Stimulated activated CD4-positive, alpha-beta T cell treated with anti-CD3 and anti-CD28 coated beads, Interleukin-12 subunit alpha, Interleukin-12 subunit beta, amount 100 ng/mL, for 4 hours (primary cell): ENCODE data around the gene FAM163A.
"Not testable (repeated sequence)": the region's sequence is repeated elsewhere in the genome, so short reads cannot be mapped to it uniquely, and the experiment has no call there.

Experiments
- DNase-seq: peaks from one replicate; pipeline ENCODE4 v3.0.0-alpha.2; 2020

The FAM163A gene

DNA sequence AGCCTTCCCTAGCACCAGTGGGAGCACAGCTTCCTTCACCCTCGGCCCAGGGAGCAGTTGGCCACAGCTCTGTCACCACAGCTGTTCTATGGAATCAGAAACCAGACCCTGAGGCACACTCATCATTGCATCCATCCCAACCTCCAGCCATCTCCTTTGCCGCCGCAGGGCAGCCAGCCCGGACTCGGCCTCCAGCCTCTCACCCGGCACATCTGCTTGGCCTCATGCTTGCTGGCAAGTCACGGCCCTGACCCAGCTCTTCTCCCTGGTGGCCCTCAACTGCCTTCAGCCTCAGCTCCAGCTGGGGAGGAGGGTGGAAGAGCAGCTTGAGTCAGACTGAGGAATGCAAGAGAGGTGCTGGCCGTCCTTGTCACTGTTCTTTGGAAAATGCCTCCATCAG, 74.7 kb downstream of the FAM163A start:
- DNase-seq: no peak

DNA sequence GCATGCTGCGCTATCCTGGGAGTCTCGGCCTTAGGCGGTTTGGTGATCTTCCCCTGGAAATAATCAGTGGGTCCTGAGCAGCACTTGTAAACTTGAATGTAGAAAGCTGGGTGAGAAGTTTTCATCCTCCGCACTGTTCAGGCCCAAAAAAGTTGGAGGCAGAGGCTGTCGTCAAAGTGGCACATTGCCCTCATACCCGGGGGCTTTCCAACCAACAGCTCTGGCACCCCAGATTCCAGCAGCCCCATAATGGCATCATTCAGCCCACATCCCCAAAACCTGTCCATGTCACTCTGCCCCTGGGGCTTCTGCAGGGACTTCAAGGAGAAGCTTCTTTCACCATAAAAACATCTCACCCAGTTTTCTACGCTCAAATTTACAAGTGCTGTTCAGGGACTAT, 75.2 kb downstream of the FAM163A start:
- DNase-seq: no peak

DNA sequence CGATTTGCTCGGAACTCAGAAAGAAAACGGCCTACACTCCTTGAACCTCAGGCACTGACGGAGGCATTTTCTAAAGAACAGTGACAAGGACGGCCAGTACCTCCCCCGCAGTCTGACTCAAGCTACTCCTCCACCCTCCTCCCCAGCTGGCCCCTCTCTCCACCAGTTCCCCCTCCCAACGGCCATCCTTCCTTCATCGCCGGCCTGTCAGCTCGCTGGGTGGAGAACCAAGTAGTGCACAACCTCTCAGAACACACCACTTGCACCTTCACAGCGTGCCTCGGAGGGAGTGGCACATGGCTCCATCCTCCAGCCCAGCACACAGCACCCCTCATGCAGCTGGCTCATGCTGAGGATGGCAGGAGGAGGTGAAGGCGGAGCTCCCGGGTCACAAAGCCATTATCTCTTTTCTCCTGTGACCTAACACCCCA, 75.7 kb downstream of the FAM163A start:
- no peak for DNase-seq

DNA sequence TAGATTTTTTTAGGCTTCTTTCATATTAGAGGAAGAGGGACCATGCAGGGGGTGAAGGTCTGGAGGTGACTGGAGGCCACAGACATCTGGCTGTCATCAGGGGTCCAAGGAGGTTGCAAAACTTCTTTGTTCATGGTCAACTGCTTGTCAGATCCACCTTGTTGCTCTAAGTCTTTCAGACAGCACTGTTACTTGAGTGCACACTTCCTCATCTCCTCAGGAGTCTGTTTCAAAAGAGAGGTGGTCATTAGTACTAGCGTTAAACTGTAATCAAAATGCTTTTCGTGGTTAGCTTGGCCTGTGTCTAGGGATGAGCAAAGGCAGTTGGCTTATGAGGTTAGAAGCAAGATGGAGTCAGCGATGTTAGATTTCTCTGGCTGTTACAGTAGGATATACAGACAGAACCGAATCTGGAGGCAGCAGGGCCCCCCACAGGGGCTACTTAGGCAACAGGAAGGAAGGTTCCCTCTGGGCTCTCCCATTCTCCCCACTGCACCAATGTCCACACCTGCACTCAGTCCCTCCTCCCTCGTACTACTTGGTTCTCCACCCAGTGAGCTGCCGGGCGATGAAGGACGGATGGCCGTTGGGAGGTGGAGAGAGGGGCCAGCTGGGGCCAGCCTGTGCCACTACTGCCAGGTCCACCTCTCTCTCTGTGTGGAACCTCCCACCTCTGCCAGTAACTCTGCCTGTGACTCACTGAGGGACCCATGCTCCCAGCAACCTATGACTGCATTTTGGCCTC, 77.3 kb downstream of the FAM163A start:
- no peak for DNase-seq

DNA sequence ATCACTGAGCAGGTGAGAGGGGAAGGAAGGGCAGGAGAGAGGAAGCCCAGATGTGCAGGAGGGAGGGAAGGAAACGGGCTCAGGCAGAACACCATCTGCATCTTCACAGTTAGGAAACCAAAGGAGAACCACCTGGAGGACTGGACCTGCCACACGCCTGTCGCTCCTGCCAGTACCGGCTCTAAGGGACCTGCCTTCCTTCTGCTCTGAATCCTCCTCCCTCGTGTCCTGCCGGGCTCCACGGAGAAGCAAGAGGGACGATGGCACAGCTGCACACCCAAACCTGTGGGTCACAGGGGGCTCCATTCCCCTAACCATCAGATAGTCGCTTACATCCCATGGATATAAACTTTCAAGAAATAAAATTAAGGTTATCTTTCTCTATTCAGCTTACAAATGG, 78.4 kb downstream of the FAM163A start:
- DNase-seq: no peak

DNA sequence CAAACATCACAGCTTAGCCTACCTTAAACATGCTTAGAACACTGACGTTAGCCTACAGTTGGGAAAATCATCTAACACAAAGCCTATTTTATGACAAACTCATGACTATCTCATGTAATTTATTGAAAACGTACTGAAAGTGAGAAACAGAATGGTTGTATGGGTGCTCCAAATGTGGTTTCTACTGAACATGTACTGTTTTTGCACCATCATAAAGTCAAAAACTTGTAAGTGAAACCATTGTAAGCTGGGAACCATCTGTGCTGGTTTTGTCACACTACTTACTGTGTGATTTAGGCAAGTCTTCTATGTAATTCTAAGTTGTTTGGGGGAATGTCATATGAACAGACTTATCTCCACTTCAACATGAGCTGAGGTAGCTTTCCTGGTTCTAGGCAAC, 79.0 kb downstream of the FAM163A start:
- no peak for DNase-seq

DNA sequence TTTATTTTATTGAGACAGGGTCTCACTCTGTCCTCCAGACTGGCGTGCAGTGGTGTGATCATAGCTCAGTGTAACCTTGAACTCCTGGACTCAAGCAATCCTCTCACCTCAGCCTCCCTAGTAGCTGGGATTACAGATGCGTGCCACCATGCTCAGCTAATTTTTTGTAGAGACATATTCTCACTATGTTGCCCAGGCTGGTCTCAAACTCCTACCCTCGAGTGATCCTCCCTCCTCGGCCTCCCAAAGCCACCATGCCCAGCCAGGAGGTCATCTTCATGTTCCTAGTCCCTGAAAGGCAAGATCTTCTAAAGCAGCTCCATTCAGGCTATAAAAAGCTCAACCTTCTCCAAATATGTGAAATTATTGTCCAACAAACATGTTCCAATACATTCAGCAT, 80.6 kb downstream of the FAM163A start:
- DNase-seq: no peak

DNA sequence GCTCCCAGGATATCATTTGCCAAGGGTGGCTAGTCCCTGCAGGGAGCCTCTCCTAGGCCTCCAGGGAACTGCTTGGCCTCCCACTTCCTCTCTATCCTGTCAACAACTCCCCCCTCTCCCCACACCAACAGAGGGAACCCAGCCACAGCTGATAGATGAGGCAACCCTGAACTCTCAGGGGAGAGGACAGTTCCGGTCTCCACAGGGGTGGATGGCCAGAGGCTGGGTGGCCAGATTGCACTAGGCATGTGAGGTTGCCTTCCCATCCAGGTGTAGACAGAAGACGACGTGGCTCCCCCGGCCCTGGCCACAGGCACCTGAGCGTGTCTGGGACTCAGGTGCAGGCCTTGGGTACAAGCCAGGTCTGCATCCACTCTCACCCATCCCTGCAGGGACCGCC, 81.2 kb downstream of the FAM163A start:
- DNase-seq: no peak

DNA sequence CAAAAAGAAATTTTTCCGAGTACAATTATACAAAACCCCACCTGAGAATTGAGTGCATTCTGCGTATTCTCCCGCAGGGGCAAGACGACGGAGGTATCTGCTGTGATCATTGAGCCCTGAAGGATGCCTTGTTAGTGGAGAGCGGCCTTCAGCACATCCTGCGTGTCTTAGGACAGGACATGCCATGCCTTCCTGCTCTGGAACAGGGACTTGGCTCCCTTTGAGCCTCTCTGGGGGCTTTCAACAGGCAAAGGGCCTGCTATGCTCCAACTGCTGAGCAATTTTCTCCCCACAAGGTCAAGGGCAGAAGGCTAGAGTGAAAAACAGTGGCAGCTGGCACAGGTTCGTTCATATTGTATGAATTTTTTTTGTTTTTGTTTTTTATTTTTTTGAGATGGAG, 82.1 kb downstream of the FAM163A start:
- no peak for DNase-seq

DNA sequence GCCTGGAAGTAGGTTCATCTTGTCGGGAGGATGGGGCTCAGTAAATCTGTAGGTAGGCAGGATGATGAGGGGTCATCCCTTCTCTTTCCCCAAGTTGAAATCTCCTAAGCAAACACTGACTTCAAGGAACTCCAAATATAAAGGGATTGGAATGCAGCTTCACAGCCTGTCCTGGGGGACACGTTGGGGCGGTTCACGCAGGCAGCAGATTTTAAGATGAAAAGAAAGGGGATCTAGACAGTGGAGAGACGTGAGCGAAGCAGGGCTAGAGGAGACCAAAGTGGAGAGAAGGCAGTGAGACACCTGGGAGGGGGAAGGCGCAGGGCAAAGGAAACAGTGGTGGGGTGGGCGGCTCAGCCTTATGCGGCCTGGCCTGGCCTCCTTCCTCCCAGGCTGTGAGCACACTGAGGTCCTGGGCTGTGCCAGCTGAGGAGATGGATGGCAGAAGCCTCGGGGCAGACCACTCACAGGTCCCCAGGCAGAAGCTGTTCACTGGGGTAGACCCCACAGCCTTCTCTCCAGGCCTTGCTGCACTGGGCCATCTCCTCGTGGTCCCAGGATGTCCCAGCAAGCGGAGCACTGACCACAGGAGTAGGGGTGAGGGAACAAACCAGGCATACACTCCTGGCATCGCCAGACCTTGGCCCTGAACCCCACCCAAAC, 82.8 kb downstream of the FAM163A start:
- DNase-seq: no peak

DNA sequence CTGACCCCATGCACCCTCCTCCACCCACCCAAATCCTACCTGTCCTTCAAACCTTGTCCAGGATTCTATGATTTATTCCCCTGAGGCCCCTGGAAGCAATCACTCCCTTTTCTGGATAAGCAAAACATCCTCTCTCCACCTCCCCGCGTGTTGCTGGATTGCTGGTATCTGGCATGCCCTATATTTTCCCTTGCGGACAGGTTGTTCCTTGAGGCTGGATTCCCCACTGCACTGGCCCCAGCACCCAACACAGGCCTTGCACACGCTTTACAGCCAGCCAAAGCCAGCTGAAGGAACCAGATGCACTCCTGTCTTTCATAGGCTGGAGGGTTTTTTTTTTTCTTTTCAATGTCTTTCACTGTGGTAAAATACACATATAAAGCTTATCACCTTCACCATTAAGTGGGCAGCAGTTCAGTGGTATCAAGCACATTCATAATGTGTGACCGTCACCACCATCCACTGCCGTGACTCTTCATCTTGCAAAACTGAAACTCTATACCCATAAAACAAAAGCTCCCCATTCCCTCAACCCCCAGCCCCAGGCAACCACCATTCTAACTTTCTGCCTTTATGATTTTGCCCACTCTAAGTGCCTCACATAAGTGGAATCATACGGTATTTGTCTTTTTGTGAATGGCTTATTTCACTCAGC, 83.7 kb downstream of the FAM163A start:
- no peak for DNase-seq

DNA sequence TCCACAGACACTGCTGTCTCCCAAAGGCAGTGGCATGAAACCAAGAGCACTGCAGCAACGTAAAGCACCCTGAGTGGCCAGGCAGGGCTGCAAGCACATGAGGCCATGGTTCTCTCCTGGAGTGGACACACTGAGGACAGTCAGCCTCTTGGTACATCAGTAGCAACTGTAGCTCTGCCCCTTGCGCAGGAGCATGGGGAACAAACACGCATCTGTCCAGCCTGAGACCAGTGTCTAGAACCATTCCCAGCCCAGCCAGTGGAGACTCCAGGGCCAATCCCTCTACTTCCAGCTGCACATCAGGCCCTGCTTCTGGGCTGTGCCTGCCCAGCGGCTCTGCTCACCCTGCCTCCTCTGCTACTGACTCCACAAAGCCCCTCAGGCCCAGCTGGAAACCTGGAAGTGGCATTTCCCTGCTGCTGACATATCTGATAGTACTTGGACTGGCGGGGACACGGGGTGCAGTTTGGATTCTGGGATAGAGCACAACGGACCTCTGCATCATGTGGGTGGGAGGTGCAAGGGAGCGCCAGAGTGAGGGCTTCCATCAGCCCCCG, 85.5 kb downstream of the FAM163A start:
- no peak for DNase-seq

DNA sequence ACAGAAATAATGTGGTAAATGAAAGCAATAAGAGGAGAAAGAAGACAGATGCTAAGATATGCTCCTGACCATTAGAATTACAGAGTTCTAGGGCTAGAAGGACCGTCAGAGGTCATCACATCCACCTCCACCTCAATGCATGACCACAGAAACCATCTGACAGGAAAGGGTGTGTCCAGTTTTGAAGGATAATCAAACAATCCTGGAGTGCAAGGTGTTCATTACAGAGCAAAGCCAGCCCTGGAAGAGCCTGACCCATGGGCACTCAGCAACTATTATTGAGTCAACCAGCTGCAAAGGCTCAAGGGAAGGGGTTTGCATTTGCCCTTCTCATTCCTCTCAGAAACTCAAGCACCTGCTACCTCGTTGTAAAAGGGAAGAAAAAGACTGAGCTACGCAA, 88.1 kb downstream of the FAM163A start:
- DNase-seq: no peak

DNA sequence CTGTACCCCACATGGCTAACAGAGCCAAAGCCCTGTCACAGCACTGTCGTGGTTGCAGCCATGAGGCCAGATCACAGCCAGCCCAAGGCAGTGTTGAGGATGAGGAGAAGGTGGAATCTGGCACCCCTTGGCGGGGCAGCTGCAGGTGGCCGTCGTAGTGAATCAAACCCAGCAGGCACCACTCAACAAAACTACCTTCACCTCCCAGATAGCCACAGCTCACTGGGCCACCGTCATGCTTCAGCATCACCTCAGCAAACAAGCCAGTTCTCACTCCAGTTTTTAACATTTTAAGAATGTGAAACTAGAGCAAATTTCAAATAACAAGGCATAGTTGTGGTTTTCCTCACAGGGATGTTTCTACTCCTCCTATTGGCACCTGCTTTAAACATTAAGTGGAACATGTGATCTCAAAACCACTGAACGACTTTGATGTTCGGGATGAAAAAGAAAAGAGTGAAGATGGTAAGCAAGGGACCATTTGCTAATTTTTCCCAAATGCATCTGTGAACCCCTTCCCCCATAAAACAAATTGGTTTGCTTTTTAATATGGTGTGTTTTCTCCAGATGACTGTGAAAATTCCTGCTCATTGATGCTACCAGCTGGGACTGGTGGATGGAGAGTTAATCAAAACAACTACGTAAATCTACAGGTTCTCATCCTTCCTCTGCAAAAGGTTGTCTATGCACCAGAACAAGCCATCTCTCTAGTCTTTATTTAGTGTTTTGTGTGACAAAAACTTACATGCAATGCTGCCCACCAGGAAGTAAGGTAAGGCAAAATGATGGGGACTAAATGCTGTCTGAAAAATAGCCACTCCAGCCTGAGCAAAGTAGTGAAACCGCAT, 89.0 kb downstream of the FAM163A start:
- no peak for DNase-seq

DNA sequence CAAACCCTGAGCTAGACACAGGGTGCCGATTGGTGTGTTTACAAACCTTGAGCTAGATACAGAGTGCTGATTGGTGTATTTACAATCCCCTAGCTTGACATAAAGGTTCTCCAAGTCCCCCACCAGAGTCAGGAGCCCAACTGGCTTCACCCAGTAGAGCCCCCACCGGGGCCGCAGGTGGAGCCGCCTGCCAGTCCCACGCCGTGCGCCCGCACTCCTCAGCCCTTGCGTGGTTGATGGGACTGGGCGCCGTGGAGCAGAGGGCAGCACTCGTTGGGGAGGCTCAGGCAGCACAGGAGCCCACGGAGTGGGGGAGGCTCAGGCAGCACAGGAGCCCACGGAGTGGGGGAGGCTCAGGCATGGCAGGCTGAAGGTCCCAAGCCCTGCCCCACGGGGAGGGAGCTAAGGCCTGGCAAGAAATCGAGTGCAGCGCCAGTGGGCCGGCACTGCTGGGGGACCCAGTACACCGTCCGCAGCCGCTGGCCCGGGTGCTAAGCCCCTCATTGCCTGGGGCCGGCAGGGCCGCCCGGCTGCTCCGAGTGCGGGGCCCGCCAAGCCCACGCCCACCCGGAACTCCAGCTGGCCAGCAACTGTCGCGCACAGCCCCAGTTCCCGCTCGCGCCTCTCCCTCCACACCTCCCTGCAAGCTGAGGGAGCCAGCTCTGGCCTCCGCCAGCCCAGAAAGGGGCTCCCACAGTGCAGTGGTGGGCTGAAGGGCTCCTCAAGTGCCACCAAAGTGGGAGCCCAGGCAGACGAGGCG, 93.8 kb downstream of the FAM163A start:
- DNase-seq: not testable (repeated sequence)

DNA sequence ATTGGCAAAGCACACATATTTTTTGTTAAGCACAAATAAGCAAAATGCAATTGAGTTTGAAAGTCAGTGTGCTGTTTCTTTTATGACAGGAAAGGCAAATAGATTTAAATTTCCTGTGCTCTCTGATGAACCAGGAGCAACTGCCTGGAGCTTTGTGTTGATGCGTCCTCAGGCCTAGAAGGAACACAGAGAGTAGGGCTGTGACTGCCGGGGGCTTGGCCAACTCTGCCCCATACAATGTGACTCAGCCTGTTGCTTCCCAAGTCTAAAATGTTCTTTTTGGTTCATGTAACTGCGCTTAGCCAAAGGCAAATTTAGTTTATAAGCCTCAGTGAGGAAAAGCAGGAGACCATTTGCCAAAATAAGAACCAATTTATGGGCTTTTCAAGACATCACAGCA, 97.0 kb downstream of the FAM163A start:
- DNase-seq: no peak

DNA sequence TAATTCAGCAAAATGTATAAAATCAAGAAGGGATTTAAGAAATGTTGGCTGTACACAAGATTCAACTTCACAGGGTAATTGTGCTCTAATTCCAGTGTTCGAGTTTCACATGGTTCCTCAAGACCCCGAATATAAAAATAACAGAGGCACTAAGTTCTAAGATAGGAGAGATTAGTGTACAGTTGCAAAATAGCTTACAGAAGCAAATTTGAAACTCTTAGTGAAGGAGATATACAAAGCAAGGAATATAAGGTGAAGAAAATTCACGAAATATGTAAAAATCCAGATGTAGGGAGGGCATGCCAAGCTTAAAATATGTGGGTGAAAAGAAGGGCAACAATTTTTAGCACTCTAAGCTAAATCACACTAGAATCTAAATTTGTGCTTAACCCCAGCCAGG, 105.1 kb downstream of the FAM163A start:
- no peak for DNase-seq

DNA sequence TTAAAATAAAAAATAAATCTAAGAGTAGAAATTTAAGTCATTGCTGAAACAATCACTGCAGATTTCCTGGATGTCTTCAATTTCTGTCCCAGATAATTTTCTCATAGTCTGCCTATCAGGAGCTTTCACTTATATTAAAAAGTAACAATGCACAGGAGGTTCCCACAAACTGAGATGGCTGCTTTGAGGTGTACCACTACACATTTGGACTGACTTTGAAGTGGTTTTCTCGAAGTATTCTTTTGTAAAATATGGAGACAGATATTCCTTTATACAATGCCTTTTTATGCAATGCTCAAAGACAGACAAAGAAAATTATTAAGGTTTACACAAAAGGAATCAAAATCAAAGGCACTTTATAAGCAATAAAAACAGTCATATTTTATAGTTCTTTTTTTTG, 110.0 kb downstream of the FAM163A start:
- DNase-seq: no peak

DNA sequence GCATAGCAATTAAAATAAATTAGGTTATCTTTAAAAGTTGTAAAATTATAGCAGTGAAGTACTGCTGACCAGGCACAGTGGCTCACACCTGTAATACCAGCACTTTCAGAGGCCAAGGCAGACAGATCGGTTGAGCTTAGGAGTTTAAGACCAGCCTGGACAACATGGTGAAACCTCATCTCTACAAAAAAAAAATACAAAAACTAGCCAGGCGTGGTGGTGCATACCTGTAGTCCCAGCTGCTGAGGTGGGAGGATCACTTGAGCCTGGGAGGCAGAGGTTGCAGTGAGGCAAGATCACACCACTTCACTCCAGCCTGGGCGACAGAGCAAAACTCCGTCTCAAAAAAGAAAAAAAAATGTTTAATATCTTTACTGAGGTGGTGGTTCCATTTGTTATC, 112.7 kb downstream of the FAM163A start:
- DNase-seq: not testable (repeated sequence)

DNA sequence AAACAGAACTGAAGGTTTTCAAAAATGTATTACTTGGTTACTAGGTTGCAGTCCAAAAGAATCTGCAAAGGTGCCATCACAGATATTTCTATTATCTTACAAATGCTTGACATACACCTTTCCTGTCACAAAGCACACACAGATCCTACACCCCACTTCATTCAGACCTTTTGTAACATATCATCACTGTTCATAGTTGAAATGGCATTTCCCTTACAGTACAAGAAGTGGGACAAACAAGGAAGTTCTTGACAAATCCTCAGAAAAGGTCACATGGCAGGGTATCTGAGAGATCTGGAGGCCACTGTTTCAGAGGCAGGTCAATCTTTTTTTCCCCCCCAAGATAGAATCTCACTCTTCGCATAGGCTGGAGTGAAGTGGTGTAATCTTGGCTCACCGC, 113.2 kb downstream of the FAM163A start:
- DNase-seq: no peak

DNA sequence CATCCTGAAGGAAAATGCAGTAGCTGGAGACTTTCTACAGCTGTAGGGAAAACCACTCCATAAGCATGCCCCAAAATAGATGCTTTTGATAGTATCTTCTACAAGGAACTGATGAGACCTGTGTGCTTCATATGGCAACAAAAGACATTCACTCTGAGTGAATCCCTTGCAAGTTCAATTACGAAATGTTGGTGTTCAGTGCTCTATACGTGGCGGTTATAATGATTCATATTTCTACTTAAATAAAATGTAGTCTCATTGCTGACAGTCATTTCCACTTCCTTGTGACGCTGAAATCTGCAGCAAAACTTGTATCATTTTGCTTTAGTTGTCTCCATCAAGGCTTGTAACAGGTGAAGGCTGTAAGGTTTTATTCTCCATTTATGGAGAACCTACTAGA, 113.9 kb downstream of the FAM163A start:
- no peak for DNase-seq

DNA sequence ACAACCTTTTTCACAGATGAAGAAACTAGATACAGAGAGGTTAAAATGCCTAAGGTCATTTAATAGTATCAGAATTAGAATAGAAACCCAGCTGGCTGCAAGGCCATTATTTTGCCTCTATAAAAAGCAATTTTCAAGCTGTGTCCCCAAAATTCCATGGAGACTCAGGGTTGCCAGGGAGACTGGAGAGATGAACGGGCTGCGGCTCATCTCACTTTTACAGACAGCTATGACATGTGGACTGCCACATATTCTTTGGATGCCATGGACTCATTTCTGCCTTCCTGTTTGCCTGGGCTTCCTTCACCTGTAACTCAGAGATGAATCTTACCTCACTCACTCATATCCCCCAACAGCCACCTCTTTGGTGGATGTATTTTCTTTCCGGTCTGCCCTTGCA, 117.6 kb downstream of the FAM163A start:
- no peak for DNase-seq
